Endothelial cell of umbilical vein (primary cell): Measurements from ENCODE around the gene HSP90B1. TPM values are rescaled to one million over a fixed set of nuclear protein-coding genes. Genes with fewer than 3 reads are reported as not detected.

ENCODE experiments used
- BruUV-seq: library from RNA; stranded (reverse); fragments of 400-500 nt; replicated peaks from 2 replicates; lab custom pipeline; 2021; lab: Mats Ljungman, UMichigan
- CTCF ChIA-PET: fragments of 300-600, 350-600 bp; sonication (Branson Sonifier 250); formaldehyde crosslinking; loops from one replicate; lab custom pipeline; 2021; ENCODE audit warnings: antibody characterized with exemption, inconsistent platforms; lab: Charles Lee
- POLR2A ChIA-PET: fragments of 300-600, 350-600 bp; sonication (Branson Sonifier 250); formaldehyde crosslinking; loops from one replicate; lab custom pipeline; 2021; ENCODE audit warnings: antibody characterized with exemption, inconsistent platforms; lab: Charles Lee
- DNase-seq: peaks from one replicate; pipeline ENCODE4 v3.0.0-alpha.2; 2011; ENCODE audit warnings: low read depth, low spot score
- FAIRE-seq: peaks from 2 replicates; lab custom pipeline; 2011; peaks lifted over from hg19 to GRCh38; lab: Jason Lieb, UNC
- H2AFZ ChIP-seq: 2 replicates; pipeline ENCODE4 v1.6.0; 2012; ENCODE audit warnings: low read depth, low read length, control low read depth, inconsistent platforms
- H3K27ac ChIP-seq: 2 replicates; pipeline ENCODE4 v1.5.1; 2011; ENCODE audit warnings: low read depth, mild to moderate bottlenecking, control low read depth, low read length, moderate library complexity; ENCODE audit not compliant: insufficient read depth
- H3K27me3 ChIP-seq, 2 experiments: 2 replicates each; pipeline versions ENCODE4 v1.6.0 to v1.6.1; 2011; ENCODE audit warnings: low read length in 2 of 2, mixed read lengths in 1 of 2; ENCODE audit not compliant: control insufficient read depth in 2 of 2, insufficient read depth in 2 of 2
- H3K36me3 ChIP-seq, 2 experiments: 2 replicates in 1 of 2; 3 replicates in 1 of 2; pipeline ENCODE4 v1.5.1; 2011; ENCODE audit warnings: low read length in 2 of 2, mild to moderate bottlenecking in 1 of 2, moderate library complexity in 1 of 2; ENCODE audit not compliant: control insufficient read depth in 2 of 2, insufficient read depth in 2 of 2; ENCODE audit errors: extremely low read depth in 1 of 2
- H3K4me1 ChIP-seq: 3 replicates; pipeline ENCODE4 v1.5.1; 2011; ENCODE audit warnings: mild to moderate bottlenecking, low read length; ENCODE audit not compliant: control insufficient read depth, insufficient read depth; ENCODE audit errors: extremely low read depth
- H3K4me2 ChIP-seq: 2 replicates; pipeline ENCODE4 v1.6.1; 2011; ENCODE audit warnings: low read length, control low read depth, mixed read lengths; ENCODE audit not compliant: insufficient read depth
- H3K4me3 ChIP-seq, 3 experiments: fragments of 200-600 bp in 1 of 3; sonication (generic), shearing (Covaris generic) in 1 of 3; replicated peaks in 1 of 3; 2 replicates each; pipeline ENCODE4 v1.5.1; 2011 to 2016; ENCODE audit warnings: control low read depth in 3 of 3, low read length in 3 of 3, mild to moderate bottlenecking in 2 of 3, inconsistent platforms in 1 of 3, low read depth in 1 of 3, moderate library complexity in 1 of 3; ENCODE audit not compliant: insufficient read depth in 1 of 3
- H3K79me2 ChIP-seq: 2 replicates; pipeline ENCODE4 v1.6.0; 2012; ENCODE audit warnings: low read length, inconsistent platforms; ENCODE audit not compliant: control insufficient read depth, insufficient read depth
- H3K9ac ChIP-seq: replicated peaks from 2 replicates; pipeline ENCODE3; 2011; ENCODE audit warnings: low read length, control low read depth; ENCODE audit not compliant: insufficient read depth; ENCODE audit errors: extremely low read depth
- H3K9me1 ChIP-seq: replicated peaks from 3 replicates; pipeline ENCODE4 v1.6.0; 2011; ENCODE audit warnings: mild to moderate bottlenecking, low read length; ENCODE audit not compliant: control insufficient read depth, insufficient read depth; ENCODE audit errors: extremely low read depth
- H3K9me3 ChIP-seq: replicated peaks from 2 replicates; pipeline ENCODE4 v1.5.1; 2012; ENCODE audit warnings: low read length, inconsistent platforms; ENCODE audit not compliant: control insufficient read depth, insufficient read depth
- H4K20me1 ChIP-seq: replicated peaks from 2 replicates; pipeline ENCODE3; 2011; ENCODE audit warnings: mild to moderate bottlenecking, low read length; ENCODE audit not compliant: control insufficient read depth, insufficient read depth; ENCODE audit errors: extremely low read depth
- EZH2 ChIP-seq: IDR thresholded peaks from 2 replicates; pipeline ENCODE4 v1.6.1; 2012; ENCODE audit warnings: borderline replicate concordance, low read depth, mild to moderate bottlenecking, moderate library complexity, low read length, inconsistent platforms; ENCODE audit not compliant: severe bottlenecking
- FOS ChIP-seq: IDR thresholded peaks from 2 replicates; pipeline ENCODE4 v1.6.1; 2011; ENCODE audit warnings: mild to moderate bottlenecking, low read length, moderate library complexity, borderline replicate concordance; ENCODE audit not compliant: insufficient read depth
- GATA2 ChIP-seq: IDR thresholded peaks from 2 replicates; pipeline ENCODE4 v1.7.0; 2011; ENCODE audit warnings: low read depth, mild to moderate bottlenecking, moderate library complexity, mixed read lengths, low read length; ENCODE audit not compliant: insufficient read length, insufficient read depth
- JUN ChIP-seq: IDR thresholded peaks from 2 replicates; pipeline ENCODE4 v1.6.1; 2011; ENCODE audit warnings: borderline replicate concordance, low read depth; ENCODE audit not compliant: insufficient read length, insufficient read depth
- MYC ChIP-seq: IDR thresholded peaks from one replicate; pipeline ENCODE4 v1.6.1; 2011; ENCODE audit warnings: mild to moderate bottlenecking, low read depth, low read length
- POLR2A ChIP-seq: IDR thresholded peaks from 2 replicates; pipeline ENCODE4 v1.6.1; 2012; ENCODE audit warnings: low read depth, mild to moderate bottlenecking, control low read depth, low read length
- POLR2AphosphoS5 ChIP-seq: IDR thresholded peaks from 2 replicates; pipeline ENCODE4 v1.6.1; 2012; ENCODE audit warnings: low read depth, mild to moderate bottlenecking, control low read depth, low read length, moderate library complexity; ENCODE audit not compliant: insufficient read depth
- dilution Hi-C: fragments of 300-500 bp; cut with MboI; formaldehyde crosslinking; loops from one replicate; pipeline ENCODE4 v1.15.0; 2019; ENCODE audit warnings: low sequenced_read_pairs; ENCODE audit not compliant: extremely low pct_ligation_motif_present
- intact Hi-C: fragments of 100-400 bp; cut with micrococcal nuclease; formaldehyde crosslinking; loops from one replicate; pipeline ENCODE4 v1.10.0; 2022
- polyA plus RNA-seq, 4 experiments: library from polyadenylated mRNA; depleted of rRNA in 3 of 4; stranded (reverse) in 3 of 4; unstranded in 1 of 4; fragments of >200 nt; gene quantifications; 2 replicates each; pipeline versions ENCODE4 v1.2.1 to v1.2.3, GENCODE V29; 2011 to 2012; ENCODE audit warnings: missing spikeins in 1 of 4
- total RNA-seq: library from RNA; stranded (reverse); gene quantifications from 2 replicates; pipeline ENCODE4 v1.2.3, GENCODE V29; 2021
- TF ChIP-seq, protein P1 (sequence below), 2 donors: IDR thresholded peaks; 1 replicate in 1 of 2; 2 replicates in 1 of 2; pipeline ENCODE4 v1.5.1; 2011; ENCODE audit warnings: low read length in 2 of 2, mild to moderate bottlenecking in 2 of 2, moderate library complexity in 2 of 2, control low read depth in 1 of 2, inconsistent platforms in 1 of 2, low read depth in 1 of 2; ENCODE audit not compliant: insufficient read depth in 1 of 2; ENCODE audit errors: extremely low read depth in 1 of 2
- TF ChIP-seq, protein P2 (sequence below): IDR thresholded peaks from 2 replicates; pipeline ENCODE4 v1.6.1; 2011; ENCODE audit not compliant: insufficient read depth, insufficient read length

The HSP90B1 gene
- total and polyA plus RNA-seq, 2 donors (not counting 3 experiments of a cell fraction or from before 2014, with no cell fraction given) = 310 to 1,310 TPM

DNA sequence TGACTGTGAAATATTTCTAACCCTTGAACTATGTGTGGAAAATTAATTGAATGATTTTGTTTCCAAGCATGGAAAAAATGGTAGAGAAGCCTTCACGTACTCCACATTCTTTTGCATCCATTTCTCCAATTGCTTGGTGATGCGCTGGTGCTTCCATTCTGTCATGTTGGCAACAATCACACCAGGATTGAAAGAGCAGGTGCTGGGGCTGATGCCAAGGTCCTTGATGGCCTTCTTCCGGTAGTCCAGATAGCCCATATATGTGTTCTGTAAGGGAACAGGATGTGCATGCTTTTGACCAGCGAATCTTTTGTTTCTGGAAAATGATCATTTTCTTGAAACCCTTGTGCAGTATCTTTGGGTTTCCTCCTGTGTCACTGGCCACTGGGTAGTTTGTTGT lies 64.0 kb downstream of the HSP90B1 start:
- no peak overlapping the region for H3K4me3 ChIP-seq
- FAIRE-seq (no peak), DNase-seq (no peak)
- H3K27me3 ChIP-seq = peaks cover 0 to 7% of the 10 kb centered on the region in 2 experiments
- POLR2A ChIA-PET = no interaction called here
- H3K79me2 ChIP-seq = no peaks in the 10 kb centered on the region
- intact Hi-C loops (no loop called here), dilution Hi-C loops (no loop called here)
- H3K9me1 ChIP-seq = no peaks in the 10 kb centered on the region
- no peak overlapping the region for H3K9ac ChIP-seq
- BruUV-seq = no TSS peak
- H2AFZ ChIP-seq = no peak overlapping the region
- H3K27ac ChIP-seq = no peak overlapping the region
- H3K4me2 ChIP-seq = no peak overlapping the region
- no peaks in the 10 kb centered on the region for H3K4me1 ChIP-seq
- no peaks in the 10 kb centered on the region for H3K9me3 ChIP-seq
- no peaks in the 10 kb centered on the region for H4K20me1 ChIP-seq
- TF ChIP-seq GATA2 (no peak), FOS (no peak), POLR2A (no peak), JUN (no peak), MYC (no peak), EZH2 (no peak), POLR2AphosphoS5 (no peak)
- TF ChIP-seq, protein P1, sequence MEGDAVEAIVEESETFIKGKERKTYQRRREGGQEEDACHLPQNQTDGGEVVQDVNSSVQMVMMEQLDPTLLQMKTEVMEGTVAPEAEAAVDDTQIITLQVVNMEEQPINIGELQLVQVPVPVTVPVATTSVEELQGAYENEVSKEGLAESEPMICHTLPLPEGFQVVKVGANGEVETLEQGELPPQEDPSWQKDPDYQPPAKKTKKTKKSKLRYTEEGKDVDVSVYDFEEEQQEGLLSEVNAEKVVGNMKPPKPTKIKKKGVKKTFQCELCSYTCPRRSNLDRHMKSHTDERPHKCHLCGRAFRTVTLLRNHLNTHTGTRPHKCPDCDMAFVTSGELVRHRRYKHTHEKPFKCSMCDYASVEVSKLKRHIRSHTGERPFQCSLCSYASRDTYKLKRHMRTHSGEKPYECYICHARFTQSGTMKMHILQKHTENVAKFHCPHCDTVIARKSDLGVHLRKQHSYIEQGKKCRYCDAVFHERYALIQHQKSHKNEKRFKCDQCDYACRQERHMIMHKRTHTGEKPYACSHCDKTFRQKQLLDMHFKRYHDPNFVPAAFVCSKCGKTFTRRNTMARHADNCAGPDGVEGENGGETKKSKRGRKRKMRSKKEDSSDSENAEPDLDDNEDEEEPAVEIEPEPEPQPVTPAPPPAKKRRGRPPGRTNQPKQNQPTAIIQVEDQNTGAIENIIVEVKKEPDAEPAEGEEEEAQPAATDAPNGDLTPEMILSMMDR (IDR thresholded peaks at IDR 0.05; ENCODE audit: extremely low read depth in 1 of 2, insufficient read depth in 1 of 2, low read depth in 1 of 2, low read length in 2 of 2) = no peak
- TF ChIP-seq, protein P2, sequence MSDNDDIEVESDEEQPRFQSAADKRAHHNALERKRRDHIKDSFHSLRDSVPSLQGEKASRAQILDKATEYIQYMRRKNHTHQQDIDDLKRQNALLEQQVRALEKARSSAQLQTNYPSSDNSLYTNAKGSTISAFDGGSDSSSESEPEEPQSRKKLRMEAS = no peak
- CTCF ChIA-PET = interaction anchor here (1.3 kb wide), 1 partner anchor 115 kb away, joined by 3 read pairs; no protein-coding TSS in a partner anchor
- H3K36me3 ChIP-seq = no peaks in the 10 kb centered on the region
